Endothelial cell of umbilical vein (primary cell): Measurements from ENCODE around the gene TMOD2.

Experiments
- EZH2 ChIP-seq: IDR thresholded peaks from 2 replicates; pipeline ENCODE4 v1.6.1; 2012; ENCODE audit warnings: borderline replicate concordance, low read depth, mild to moderate bottlenecking, moderate library complexity, low read length, inconsistent platforms; ENCODE audit not compliant: severe bottlenecking
- TF ChIP-seq, protein P1 (sequence below), 2 donors: IDR thresholded peaks; 1 replicate in 1 of 2; 2 replicates in 1 of 2; pipeline ENCODE4 v1.5.1; 2011; ENCODE audit warnings: low read length in 2 of 2, mild to moderate bottlenecking in 2 of 2, moderate library complexity in 2 of 2, control low read depth in 1 of 2, inconsistent platforms in 1 of 2, low read depth in 1 of 2; ENCODE audit not compliant: insufficient read depth in 1 of 2; ENCODE audit errors: extremely low read depth in 1 of 2

GRCh38 chr15:51798281-51798680, 46.9 kb downstream of the TMOD2 start:
- TF ChIP-seq EZH2: no peak
- TF ChIP-seq, protein P1, sequence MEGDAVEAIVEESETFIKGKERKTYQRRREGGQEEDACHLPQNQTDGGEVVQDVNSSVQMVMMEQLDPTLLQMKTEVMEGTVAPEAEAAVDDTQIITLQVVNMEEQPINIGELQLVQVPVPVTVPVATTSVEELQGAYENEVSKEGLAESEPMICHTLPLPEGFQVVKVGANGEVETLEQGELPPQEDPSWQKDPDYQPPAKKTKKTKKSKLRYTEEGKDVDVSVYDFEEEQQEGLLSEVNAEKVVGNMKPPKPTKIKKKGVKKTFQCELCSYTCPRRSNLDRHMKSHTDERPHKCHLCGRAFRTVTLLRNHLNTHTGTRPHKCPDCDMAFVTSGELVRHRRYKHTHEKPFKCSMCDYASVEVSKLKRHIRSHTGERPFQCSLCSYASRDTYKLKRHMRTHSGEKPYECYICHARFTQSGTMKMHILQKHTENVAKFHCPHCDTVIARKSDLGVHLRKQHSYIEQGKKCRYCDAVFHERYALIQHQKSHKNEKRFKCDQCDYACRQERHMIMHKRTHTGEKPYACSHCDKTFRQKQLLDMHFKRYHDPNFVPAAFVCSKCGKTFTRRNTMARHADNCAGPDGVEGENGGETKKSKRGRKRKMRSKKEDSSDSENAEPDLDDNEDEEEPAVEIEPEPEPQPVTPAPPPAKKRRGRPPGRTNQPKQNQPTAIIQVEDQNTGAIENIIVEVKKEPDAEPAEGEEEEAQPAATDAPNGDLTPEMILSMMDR (IDR thresholded peaks at IDR 0.05; ENCODE audit: extremely low read depth in 1 of 2, insufficient read depth in 1 of 2, low read depth in 1 of 2, low read length in 2 of 2): no peak
